GM13977 (cell line): Measurements from ENCODE around the gene GGCX.

Experiments used
- DNase-seq: peaks from one replicate; pipeline ENCODE4 v3.0.0; 2012; ENCODE audit warnings: low spot score
- in situ Hi-C: fragments of 300-500 bp; cut with MboI; formaldehyde crosslinking; loops from one replicate; pipeline ENCODE4 v1.12.0; 2022; ENCODE audit warnings: low sequenced_read_pairs, low pct_unique_long_range_greater_than_20kb, mixed read lengths, inconsistent platforms; ENCODE audit not compliant: unreplicated experiment
- TF ChIP-seq, protein P1 (sequence below): IDR thresholded peaks from 2 replicates; pipeline ENCODE4 v1.5.1; 2012; ENCODE audit warnings: mild to moderate bottlenecking, control low read depth; ENCODE audit not compliant: insufficient read depth; ENCODE audit errors: extremely low read depth, missing control alignments

GGCX gene

DNA sequence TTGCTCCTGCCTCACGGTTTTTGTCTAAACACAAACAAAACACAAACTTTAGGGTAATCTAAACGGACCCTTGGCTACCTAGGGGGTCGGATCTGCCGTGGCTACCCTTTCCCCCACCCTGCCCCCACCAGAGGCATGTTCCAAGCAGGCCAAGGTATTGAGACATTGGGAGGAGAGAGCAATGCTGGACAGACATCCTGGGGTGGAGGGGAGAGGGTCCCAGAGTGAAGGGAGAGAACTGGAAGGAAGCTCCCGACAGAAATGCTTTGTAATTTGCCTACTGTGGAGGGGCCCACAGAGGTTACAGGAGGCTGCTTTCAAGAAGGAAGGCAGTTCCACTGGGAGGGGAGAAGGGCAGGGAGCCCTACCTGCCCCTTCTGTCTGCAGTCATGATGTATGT lies 36.3 kb downstream of the GGCX start:
- in situ Hi-C loops = no loop called here
- TF ChIP-seq, protein P1, sequence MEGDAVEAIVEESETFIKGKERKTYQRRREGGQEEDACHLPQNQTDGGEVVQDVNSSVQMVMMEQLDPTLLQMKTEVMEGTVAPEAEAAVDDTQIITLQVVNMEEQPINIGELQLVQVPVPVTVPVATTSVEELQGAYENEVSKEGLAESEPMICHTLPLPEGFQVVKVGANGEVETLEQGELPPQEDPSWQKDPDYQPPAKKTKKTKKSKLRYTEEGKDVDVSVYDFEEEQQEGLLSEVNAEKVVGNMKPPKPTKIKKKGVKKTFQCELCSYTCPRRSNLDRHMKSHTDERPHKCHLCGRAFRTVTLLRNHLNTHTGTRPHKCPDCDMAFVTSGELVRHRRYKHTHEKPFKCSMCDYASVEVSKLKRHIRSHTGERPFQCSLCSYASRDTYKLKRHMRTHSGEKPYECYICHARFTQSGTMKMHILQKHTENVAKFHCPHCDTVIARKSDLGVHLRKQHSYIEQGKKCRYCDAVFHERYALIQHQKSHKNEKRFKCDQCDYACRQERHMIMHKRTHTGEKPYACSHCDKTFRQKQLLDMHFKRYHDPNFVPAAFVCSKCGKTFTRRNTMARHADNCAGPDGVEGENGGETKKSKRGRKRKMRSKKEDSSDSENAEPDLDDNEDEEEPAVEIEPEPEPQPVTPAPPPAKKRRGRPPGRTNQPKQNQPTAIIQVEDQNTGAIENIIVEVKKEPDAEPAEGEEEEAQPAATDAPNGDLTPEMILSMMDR = no peak

DNA sequence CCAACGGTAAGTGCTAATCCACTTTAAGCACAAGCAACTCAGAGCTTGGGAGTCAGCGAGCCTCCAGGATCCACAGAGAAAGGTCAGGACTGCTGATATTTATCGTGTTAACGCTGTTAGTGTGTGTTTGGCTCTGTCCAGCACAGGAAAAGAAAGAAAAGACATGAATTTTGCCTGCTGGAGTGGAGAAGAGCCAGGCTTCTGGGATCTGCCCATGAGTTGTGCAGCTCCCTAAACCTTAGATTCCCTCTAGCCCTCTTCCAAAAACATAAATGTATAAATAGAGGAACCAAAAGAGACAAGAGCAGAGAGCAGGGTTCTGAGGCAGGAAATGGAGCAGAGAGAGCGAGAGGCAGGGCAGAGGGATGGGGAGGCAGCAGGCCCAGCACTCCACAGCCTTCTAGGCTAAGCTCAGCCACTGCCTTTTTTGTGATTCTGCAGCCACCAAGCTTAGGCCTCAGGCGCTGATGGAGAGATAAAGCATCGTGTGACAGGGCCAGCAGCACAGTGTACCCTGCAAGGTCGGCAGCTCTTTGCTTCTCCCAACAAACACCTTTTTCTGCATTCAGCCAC lies 36.9 kb downstream of the GGCX start:
- in situ Hi-C loops = no loop called here
- TF ChIP-seq, protein P1 = no peak
- DNase-seq = no peak

More for the DNA sequence above, 36.3 kb downstream of the GGCX start:
- no peak for DNase-seq

DNA sequence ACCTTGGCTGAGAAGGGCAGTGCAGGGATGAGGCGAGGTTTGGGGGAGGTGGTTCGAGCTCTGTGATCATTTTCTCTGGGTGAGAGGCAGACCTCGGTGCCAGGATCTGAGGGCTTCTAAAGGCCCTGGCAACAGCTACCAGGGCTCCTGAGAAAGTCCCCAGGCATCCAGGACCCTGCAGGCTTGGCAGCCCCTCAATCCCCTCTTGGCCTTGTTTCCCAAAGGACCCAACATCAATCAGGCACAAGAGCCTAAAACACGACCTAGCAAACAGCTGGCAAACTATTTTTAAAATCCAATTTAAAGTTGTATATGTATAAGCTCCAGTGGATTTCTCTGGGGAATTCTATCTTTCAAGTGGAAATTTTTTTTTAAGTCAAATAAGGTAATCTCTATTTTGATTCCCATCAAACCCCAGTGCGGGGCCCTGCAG lies 37.4 kb downstream of the GGCX start:
- TF ChIP-seq, protein P1 = no peak
- in situ Hi-C loops = no loop called here
- DNase-seq = no peak

DNA sequence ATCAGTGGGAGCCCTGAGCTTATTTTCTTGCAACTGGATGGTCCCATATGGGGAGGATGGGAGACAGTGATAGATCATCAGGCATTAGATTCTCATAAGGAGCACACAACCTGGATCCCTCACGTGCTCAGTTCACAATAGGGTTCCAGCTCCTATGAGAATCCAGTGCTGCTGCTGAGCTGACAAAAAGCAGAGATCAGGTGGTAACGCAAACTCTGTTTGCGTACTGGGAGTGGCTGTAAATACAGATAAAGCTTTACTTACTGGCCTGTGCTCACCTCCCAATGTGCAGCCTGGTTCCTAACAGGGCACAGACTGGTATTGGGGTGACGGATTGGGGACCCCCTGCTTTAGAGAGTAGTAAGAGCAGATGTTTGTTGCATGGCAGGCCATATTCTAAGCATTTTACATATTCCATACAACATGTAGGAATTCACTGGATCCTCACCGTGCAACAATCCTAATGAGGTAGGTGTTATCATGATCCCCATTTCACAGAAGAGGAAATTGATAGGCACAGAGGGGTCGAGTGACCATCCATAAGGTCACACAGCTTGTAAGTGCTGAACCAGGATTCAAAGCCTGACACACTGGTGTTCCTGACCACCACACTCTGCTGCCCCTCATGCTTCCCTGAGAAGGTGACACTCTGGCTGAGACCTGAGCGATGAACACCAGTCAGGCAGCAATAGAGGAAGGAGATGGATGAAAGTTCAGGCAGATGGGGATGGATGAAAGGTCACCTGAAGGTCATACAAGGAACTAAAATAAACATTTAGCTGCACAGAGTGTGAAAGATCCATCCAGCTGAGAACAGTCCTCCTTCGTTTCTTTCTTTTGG lies 38.0 kb downstream of the GGCX start:
- TF ChIP-seq, protein P1 = no peak
- no peak for DNase-seq
- in situ Hi-C loops = no loop called here

DNA sequence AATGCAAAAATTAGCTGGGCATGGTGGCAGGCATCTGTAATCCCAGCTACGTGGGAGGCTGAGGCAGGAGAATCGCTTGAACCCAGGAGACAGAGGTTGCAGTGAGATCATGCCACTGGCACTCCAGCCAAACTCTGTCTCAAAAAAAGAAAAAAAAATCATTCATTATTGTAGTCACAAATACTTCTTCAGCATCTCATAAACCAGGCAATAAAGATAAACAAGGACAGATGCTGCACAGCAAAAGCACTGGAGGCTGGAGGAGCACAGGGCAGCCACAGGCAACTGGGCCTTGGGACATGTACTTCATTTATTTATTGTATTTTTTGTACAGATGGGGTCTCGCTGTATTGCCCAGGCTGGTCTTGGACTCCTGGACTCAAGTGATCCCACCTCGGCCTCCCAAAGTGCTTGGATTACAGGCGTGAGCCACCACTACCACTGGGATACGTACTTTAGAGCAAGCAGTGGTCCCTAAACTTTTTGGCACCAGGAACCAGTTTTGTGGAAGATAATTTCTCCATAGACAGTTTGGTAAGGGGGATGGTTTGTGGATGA lies 39.1 kb downstream of the GGCX start:
- no peak for DNase-seq
- in situ Hi-C loops = no loop called here
- TF ChIP-seq, protein P1 = no peak

DNA sequence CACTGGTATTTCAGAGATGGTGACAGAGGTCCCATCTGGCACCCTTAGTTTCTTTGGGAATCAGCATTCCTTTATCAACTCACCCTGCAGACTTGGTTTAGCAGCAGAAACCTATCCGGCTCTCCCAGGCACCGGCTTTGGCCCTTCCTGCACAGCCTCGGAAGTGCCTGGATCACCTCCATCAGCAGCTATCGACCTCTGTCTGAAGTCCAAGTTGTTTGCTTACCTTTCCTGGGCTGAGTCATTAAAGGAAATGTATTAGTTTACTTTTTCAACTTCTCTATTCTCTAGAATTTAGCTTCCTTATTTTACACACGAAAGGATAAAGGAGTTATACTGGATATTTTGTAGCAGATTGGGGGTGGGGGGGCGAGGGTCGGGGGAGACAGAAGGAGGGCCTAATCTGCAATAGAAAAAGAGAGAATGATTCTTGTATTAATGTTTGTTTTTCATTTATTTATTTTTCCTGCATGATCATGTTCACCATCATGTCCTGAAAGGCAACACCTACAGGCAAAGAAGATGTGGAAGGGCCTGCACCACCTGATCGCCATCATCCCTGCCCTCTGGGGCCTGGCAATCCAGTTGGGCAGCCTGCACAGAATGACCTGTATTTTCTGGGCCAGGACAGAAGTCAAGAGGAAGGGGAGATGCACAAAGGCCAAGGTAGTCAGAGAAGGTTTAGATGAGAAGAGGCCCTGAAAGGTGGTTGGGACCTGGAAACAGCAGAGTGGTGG lies 44.5 kb downstream of the GGCX start:
- in situ Hi-C loops = no loop called here
- TF ChIP-seq, protein P1 = no peak
- no peak for DNase-seq
